GM19452 (cell line): ENCODE measurements around the gene PDP2.
"Not testable (repeated sequence)": the region's sequence is repeated elsewhere in the genome, so short reads cannot be mapped to it uniquely, and the experiment has no call there.

Source experiments
- ATAC-seq: cut with Tn5 transposase; IDR thresholded peaks from one replicate; pipeline ENCODE4 v1.9.1; 2021; ENCODE audit not compliant: unreplicated experiment

PDP2 gene

GRCh38 chr16:66853261-66854139 lies 26.8 kb upstream of the PDP2 start:
- ATAC-seq, result no peak

- no peak for ATAC-seq
Measured at GRCh38 chr16:66856184-66856730, 24.1 kb upstream of the PDP2 start.

GRCh38 chr16:66856801-66857200 lies 23.5 kb upstream of the PDP2 start:
- no peak for ATAC-seq

- ATAC-seq, result no peak
Measured at GRCh38 chr16:66857437-66857836, 22.9 kb upstream of the PDP2 start.

GRCh38 chr16:66858740-66859396 lies 21.4 kb upstream of the PDP2 start:
- peak; percentile 53 for ATAC-seq

- no peak for ATAC-seq
Measured at GRCh38 chr16:66859397-66860068, 20.8 kb upstream of the PDP2 start.

GRCh38 chr16:66862023-66862520 lies 18.2 kb upstream of the PDP2 start:
- ATAC-seq, result no peak

GRCh38 chr16:66863707-66864106 lies 16.6 kb upstream of the PDP2 start:
- no peak for ATAC-seq

- ATAC-seq, result no peak
Measured at GRCh38 chr16:66869424-66869823, 10.9 kb upstream of the PDP2 start.

- not testable (repeated sequence) for ATAC-seq
Measured at GRCh38 chr16:66871363-66871762, 9.0 kb upstream of the PDP2 start.

- no peak for ATAC-seq
Measured at GRCh38 chr16:66871840-66872239, 8.5 kb upstream of the PDP2 start.

GRCh38 chr16:66872559-66872942 lies 7.8 kb upstream of the PDP2 start:
- ATAC-seq, result no peak

GRCh38 chr16:66872943-66873684 lies 7.2 kb upstream of the PDP2 start:
- ATAC-seq, result peak; percentile 85

GRCh38 chr16:66873685-66874055 lies 6.6 kb upstream of the PDP2 start:
- no peak for ATAC-seq

GRCh38 chr16:66874079-66874775 lies 6.1 kb upstream of the PDP2 start:
- ATAC-seq, result no peak

GRCh38 chr16:66878067-66878466 lies 2.2 kb upstream of the PDP2 start:
- ATAC-seq, result peak; percentile 22

GRCh38 chr16:66881014-66881417 lies 701 bp downstream of the PDP2 start:
- peak; percentile 8 for ATAC-seq

- ATAC-seq, result no peak
Measured at GRCh38 chr16:66881560-66881959, 1.2 kb downstream of the PDP2 start.

GRCh38 chr16:66881964-66882508 lies 1.7 kb downstream of the PDP2 start:
- no peak for ATAC-seq

GRCh38 chr16:66882702-66883101 lies 2.4 kb downstream of the PDP2 start:
- ATAC-seq, result no peak
